ENCODE data around the gene VAV2. TPM values are rescaled to one million over a fixed set of nuclear protein-coding genes. Genes with fewer than 3 reads are reported as not detected.

Gene VAV2
- total RNA-seq, 1 donor from 2014 or later, result 7.6 TPM

DNA sequence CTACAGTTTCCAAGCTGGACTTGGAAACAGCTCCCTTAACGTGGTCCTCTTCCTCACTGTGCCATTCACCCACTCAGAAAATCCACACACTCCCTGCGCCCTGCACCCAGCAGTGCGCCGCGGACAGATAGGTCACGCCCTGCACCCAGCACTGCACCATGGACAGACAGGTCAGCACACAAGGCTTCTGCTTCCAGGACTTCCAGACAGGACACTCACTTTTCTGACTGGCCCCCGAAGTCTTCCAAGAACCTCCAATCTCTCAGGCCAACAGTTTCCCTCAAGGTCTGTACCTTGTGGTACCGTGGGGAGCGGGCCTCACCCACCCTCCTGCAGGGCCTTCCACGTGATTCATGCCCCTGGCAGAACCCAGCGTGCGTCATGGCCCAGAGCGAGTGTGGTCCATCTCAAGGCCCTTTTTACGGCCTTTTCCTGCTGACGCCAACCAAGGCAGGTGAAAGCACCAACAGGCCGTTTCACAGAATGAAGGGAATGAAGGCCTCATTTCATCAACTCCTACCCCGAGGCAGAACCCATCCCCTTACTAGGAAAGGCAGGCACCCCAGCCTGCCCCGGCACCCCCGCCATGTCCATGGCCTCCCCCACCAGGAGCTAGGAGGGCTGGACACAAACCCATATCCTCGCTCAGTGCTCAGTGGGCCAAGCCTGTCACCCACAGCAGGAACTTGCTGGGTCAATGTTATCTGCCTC is 17.3 kb downstream of the VAV2 start:
- DNase-seq (ENCODE audit: missing footprints) (peak; percentile 48), ATAC-seq (no peak)
- intact Hi-C loops (cut with DNase I), result no loop called here

DNA sequence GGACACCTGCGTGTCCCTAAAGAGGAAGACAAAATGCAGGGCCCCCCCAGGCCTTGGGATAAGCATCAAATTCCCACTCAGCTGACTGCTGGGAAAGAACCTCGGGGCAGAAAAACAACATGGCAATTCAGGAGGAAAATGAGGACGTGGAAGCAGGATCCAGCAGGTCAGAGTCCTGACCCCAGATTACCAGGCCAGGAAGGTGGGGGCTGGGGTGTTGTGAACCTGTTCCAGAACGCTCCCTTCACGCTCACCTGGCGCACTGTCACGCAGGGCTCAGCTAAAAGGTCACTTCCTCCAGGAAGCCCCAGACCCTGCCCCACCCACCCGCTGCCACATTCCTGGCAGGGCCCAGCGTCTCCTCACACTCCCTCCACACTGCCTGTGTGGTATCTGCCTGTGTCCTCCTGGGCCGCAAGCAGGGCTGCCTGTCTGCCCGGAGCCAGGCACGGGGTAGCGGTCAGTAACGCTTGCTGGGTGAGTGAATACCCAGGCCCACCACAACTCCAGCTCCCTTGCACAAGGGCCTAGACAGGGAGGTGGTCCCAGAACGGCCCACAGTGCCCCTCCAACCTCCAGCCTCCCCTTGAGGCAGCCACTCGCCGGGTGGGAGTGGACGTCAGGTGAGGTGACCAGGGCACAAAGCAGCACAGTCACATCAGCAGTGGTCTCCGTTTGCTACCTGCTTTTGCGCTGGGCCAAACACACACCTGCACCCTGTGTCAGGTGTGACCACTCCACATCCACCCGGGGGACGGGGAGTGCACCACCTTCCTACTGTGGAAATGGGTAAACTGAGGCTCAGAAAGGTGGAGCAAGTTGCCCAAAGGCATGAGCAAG is 18.1 kb downstream of the VAV2 start:
- DNase-seq (ENCODE audit: missing footprints), result peak; percentile 70
- no peak for ATAC-seq
- intact Hi-C loops (cut with DNase I), result no loop called here

DNA sequence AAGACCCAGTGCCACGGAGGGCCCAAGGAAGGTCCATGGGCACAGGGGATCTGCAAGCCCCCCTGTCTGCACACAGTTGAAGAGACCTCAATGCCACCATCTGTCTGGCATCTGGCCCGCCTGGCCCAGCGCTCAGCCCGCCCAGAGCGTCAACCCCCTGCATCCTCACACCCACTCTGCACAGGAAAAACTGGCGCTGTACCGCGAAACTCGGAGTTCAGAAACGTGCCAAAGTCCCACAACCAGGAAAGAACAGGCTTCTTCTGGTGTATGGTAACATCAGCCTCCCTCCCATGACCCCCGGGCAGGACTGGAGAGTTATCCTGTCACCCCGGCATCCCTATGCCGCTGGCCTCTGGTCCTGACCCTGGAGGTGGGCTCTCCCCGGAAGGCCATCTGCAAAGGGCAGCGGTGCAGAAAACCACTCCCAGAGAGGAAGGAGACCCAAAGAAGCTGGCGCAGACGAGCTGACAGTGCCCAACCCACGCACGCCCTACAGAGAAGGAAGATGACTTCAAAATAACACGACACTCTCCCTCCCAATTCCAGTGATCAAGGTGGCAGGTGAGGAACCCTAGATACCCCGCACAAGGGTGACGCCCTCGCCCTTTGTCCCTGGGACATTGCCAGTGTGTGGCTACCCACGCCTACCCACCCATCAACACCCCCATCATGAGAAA is 18.9 kb downstream of the VAV2 start:
- DNase-seq (ENCODE audit: missing footprints) (peak; percentile 20), ATAC-seq (no peak)
- intact Hi-C loops (cut with DNase I), result no loop called here

DNA sequence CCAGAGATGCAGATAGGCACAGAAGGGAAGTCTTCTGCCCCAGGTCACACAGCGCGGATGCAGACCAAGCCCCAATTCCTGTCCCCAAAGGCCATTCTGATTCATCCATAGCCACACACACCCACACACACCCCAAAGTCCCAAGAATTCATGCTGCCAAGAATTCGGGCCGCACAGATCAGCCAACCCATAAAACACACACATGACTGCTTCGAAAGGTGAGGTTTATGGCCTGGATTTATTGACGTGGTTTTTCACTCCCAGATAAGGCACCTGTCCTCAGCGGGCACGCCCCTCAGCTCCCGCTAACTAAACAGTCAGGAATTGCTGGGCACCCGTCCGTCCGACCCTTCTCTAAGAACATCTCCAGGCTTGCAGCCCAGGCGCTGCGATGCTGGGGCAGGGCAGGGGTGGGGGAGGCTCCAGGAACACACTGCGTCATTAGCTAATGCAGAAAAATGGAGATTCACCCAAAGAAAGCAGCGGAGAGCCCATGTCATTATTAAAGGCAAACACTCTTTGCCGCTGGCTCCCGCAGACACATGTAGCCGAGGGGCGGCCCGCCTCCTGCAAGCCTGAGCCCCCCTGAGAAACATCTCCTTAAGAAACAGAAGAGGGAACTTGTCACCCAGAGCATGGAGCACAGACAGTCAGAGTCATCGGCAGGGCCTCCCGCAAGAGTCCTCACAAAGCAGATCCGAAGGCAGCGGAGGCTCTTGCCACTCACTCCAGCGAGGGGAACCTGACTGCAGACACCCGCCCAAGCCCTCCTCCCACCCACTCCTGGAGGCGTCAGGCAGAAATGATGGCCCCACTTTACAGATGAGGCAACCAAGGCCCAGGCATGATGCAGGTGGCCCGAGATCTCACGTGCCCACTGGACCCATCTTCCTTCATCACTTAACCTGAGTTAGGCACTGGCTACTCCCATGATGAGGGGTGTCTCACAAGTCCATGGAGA is 19.9 kb downstream of the VAV2 start:
- ATAC-seq (no peak), DNase-seq (ENCODE audit: missing footprints) (peak; percentile 37)
- intact Hi-C loops (cut with DNase I), result no loop called here

DNA sequence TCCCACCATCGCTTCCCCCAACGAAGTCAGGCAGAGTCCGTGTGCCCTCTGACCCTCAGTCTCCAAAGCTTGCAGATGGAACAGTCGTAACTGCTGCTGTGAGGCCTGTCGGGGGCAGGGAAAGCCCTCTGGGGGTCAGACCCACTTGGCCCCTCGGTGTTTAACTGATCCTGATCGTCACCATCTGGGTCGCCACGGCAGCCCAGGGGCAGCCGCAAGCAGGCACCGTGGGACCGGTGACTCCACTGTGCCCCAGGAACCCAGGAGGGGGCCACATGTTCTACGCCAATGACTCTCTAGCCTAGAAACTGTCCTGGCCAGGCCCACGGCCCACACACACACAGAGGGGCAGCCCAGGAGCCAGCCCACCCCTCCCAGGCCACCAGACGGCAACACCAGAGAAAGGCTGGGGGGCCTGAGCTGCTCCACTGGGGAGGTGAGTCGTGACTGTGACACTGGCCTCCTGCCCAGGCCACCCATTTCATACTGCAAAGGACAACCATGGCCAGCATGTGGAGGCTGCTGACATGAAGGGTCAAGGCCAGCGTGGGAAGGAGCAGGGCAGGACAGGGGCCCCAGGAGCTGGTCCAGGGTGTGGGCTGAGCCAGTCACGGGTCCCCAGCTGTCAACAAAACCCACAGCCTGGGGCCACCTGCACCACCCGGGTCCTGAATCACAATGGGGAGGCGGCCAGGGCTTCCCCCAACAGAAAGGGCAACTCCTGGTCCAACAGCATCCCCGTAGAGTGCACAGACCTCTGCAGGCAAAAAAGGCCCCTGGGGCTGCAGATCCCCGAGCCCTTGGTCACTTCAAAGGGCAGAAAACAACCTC is 20.8 kb downstream of the VAV2 start:
- peak; percentile 66 for DNase-seq (ENCODE audit: missing footprints)
- ATAC-seq, result no peak
- intact Hi-C loops (cut with DNase I), result no loop called here

DNA sequence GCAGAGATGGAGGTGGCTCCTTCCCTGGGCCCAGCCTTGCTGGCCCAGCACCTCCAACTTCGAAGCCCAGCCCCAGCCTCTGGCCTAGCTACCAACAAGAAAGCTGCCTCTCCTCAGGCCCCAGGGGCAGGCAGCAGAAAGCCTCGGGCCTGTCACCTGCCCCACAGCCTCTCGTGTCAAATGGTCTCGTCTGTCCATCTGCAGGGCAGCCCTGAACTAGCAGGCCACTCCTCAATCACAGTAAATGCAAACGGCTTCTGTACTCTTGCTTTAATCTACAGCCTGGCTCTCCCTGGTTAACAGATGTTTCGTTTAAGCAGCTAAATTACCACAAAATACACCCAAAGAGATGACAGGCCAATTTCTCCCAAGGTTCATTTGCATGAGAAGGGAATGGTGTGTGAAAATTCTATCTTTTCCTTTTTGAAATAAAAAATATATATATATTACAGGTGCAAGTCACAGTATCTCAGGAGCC is 21.5 kb downstream of the VAV2 start:
- ATAC-seq (no peak), DNase-seq (ENCODE audit: missing footprints) (peak; percentile 66)
- intact Hi-C loops (cut with DNase I), result no loop called here

DNA sequence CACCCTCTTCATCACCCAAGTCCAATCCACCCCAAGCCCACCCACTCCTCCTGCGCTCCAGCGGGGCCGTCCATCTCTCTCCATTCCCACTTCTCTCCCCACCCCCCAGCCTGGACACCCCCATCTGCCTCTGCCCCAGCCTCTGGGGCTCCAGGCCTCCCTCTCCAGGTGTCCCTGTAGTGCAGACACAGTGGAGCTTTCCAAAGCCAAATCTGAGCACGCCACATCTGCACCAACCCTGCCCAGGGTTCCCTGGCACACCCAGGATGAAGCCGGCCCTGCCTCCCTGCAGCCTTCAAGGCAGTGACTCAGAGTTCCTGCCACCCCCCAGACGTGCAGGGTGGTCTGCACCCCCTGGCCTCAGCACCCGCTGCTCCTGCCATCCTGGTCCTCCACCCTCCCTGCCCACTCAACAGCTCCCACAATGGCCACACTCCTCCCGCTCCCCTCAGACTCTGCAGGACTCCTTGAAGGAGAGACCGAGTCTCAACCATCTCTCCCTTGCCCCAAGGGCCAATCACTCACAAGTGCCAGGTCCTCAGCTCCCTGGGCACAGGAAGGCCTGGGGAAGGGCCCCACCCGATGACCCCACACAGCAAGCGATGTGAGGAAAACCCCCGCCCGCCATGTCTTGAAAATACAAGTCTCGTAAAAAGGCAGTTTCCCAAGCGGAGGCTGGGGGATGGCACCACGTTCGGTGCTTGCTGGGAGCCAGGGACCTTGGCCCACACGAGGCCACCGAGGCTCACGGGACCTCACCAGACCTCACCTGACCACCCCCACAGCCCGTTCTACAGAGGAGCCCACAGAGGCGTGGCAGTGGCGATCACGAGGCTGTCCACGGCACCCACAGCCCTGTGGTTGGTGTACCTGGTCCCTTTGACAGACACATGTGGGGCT is 22.2 kb downstream of the VAV2 start:
- peak; percentile 40 for DNase-seq (ENCODE audit: missing footprints)
- intact Hi-C loops (cut with DNase I), result no loop called here
- peak; percentile 18 for ATAC-seq

DNA sequence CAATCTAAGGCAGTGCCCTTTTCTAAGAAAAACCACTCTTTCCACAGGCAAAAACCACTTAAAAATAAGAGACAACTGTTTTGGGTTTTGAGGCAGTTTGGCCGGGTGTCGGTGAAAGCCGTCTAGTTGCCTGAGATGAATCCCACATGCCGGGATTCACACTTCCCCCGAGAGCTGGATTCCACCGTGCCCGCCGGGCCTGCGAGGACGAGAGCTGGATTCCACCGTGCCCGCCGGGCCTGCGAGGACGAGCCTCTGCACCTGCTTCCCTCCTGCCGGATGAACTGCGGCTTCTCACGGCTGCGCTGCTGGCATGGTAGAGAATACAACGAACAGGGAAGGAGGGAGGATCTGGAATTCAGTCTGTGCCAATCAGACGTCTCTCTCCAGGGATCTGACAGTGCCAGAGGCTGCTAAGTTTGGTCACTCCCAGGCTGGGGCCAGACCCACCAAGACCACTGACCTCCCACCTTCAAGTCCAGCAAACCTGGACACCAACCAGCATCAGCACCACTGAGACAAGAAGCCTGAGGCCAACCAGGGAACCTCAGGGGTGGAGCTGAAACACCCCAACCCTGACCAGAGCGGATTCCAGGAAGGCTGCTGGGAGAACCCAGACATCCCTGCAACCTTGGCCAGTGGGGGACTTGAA is 23.0 kb downstream of the VAV2 start:
- intact Hi-C loops (cut with DNase I), result no loop called here
- DNase-seq (ENCODE audit: missing footprints), result peak; percentile 30
- no peak for ATAC-seq

DNA sequence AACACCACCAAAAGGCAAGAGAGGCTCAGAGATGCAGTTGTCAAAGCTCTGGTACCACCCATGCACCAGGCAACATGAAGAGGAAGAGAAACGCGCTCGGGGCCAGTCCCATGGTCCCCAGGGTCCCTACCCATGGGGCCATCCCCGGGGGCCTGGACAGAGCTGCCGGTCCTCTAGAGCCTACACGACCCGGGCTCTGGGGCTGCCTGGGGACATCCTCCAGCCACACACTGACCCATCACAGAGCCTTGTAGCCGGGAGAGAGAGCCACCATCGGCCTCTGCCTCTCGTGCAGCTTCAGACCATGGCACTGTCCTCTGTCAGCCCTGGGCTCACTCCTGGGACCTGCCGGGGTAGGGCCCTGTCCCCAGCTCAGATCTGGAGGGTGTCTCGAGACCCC is 23.7 kb downstream of the VAV2 start:
- ATAC-seq (no peak), DNase-seq (ENCODE audit: missing footprints) (peak; percentile 33)
- intact Hi-C loops (cut with DNase I), result no loop called here

DNA sequence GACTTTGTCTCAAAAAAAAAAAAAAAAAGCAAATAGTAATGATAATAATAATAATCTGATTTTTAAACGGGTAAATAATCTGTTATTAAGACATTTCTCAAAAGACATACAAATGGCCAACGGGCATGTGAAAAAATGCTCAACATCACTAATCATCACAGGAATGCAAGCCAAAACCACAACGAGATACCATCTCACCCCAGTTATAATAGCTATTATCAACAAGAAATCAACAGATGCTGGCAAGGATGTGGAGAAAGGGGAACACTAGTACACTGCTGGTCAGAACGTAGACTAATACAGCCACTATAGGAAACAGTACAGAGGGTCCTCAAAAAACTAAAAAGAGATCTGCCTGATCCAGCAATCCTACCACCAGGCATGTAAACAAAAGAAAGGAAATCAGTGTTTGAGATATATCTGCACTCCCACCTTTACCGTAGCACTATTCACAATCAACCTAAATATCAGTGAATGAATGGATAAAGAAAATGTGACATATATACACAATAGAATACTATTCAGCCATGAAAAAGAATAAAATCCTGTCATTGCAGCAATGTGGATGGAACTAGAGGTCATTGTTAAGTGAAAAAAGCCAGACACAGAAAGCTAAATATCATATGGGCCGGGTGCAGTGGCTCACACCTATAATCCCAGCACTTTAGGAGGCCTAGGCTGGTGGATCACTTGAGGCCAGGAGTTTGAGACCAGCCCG is 24.9 kb downstream of the VAV2 start:
- DNase-seq (ENCODE audit: missing footprints), result no peak
- intact Hi-C loops (cut with DNase I), result no loop called here
- no peak for ATAC-seq

DNA sequence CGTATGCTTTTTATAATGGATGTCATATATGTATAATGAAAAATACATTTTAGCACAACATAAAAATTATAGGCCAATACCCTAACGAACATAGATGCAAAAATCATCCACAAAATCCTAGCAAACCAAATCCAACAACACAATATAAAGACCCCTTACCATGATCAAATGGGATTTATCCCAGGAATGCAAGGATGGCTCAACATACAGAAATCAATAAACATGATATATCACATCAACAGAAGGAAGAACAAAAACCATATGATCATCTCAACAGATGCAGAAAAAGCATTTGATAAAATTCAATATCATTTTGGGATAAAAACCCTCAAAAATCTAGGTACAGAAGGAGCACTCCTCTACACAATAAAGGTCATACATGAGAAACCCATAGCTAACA is 27.7 kb downstream of the VAV2 start:
- ATAC-seq (no peak), DNase-seq (ENCODE audit: missing footprints) (no peak)
- intact Hi-C loops (cut with DNase I), result no loop called here

DNA sequence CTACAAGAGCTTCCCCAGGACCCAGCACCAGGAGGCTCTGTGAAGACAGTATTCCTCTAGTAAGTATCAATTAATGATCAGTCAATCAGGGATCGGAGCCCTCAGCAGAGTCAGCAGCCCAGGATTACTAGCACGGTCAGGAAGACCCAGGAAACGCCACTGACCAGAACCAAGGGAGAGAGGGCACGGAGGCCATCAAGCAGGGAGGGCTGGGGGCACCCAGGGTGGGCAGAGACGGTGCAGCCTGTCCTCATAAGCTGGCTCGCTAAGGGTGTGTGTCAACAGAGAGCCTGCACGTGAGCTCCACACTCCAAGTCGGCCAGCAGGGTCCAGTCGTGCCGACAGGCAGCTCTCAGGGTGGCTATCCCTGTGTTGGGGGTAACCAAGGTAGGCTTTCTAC is 29.0 kb downstream of the VAV2 start:
- ATAC-seq (no peak), DNase-seq (ENCODE audit: missing footprints) (peak; percentile 20)
- intact Hi-C loops (cut with DNase I), result no loop called here

DNA sequence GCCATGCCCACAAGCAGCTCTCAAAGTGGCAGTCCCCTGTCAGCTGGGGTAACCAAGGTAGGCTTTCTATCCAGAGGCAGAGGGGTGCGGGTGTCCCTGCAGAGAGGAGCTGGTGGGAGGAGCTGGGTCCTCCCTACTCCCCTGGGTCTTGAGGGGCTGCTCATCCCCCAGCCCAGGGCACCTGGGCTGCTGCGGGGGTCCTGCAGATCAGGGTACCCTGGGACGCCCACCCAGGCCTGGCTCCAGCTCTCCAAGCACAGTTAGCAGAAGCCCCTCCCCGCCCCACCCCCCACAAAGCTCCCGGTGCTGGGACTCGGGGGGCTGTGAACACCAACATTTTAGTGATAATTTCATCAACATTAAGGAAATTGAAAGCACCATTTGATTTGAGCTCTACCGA is 29.8 kb downstream of the VAV2 start:
- ATAC-seq, result no peak
- intact Hi-C loops (cut with DNase I), result no loop called here
- DNase-seq (ENCODE audit: missing footprints), result no peak

DNA sequence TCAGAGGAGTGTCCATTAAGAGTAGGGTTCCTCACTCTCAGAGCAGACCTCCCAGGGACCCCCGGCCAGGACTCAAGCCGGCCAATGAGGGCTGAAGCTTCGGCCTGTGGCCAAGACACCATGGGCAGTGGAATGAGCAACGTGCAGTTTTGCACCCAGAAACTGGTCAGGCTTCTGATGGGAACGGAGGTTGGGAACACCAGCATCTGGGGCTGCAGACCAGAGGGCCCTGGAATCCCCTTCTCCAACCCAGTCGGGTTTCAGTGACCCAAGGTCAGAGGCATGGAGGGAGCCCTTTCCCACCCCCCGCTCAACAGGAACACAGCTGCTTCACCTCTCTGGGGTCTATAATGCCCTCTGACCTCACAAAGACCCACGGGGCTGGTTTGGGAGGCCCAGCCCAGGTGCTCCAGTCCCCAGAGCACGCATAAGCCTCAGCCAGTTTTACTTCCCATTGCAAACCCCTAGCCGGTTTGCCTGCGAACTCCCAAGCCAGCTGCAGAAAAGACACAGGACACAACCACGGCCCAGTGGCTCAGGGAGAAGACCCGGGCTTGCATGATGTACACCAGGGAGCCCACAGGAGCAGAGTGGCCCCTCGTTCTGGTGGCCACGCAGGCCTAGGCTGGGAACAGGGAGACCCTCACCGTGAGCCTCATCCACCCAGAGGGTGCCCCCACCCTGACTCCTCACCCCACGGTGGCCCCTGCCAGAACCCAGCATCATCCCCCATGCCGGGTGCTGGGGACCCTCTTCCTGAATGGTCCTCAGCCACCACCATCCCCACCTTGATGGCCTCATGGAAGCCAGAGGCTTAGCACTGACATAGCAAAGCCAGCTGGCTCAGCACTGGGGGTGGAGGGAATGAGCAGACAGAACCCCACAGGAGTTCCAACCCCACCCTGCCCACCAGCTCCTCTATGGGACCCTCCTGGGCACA is 30.6 kb downstream of the VAV2 start:
- ATAC-seq, result no peak
- DNase-seq (ENCODE audit: missing footprints), result peak; percentile 56
- intact Hi-C loops (cut with DNase I), result no loop called here

Measured in Right ventricle myocardium inferior (tissue), 1 donor.